ENCODE data around the gene CERS2. TPM values are rescaled to one million over a fixed set of nuclear protein-coding genes. Genes with fewer than 3 reads are reported as not detected.

Gene CERS2
- polyA plus RNA-seq, 1 experiment = 217 TPM

GRCh38 chr1:150976401-150976821, 1.8 kb upstream of the CERS2 start:
- no peak for TF ChIP-seq CTCF (IDR thresholded peaks at IDR 0.05; ENCODE audit: low read depth, low read length)
- POLR2A ChIA-PET = interaction anchor here (0.7 kb wide), 2 partner anchors 21 to 43 kb away, joined by 3 to 4 read pairs; no protein-coding TSS in a partner anchor
- DNase-seq (ENCODE audit: low read depth, low spot score) = no peak
- CTCF ChIA-PET = interaction anchor here (1.9 to 2.1 kb wide), 2 partner anchors 20 to 30 kb away, joined by 10 to 11 read pairs; partner anchors contain the start of gene MINDY1
- Histone ChIP-seq H3K27me3 (ENCODE audit: control insufficient read depth, insufficient read depth, low read length) (no peaks in the 10 kb centered on the region), H3K9me3 (ENCODE audit: control insufficient read depth, insufficient read depth, low read length) (peaks cover 3% of the 10 kb centered on the region; the same call in 1 of the 2 replicates), H3K4me3 (ENCODE audit: low read depth, low read length) (no peak overlapping the region), H3K27ac (ENCODE audit: low read depth, low read length) (no peak overlapping the region)

- H3K27me3 ChIP-seq (ENCODE audit: control insufficient read depth, insufficient read depth, low read length) = no peaks in the 10 kb centered on the region
- CTCF ChIA-PET = interaction anchor here (0.6 to 1.4 kb wide), 5 partner anchors 8 to 441 kb away, joined by 3 to 5 read pairs (median 3); partner anchors contain the start of genes ANXA9 and MINDY1
- POLR2A ChIA-PET = interaction anchor here (0.9 kb wide), 1 partner anchor 22 kb away, joined by 10 read pairs; no protein-coding TSS in a partner anchor
- peaks cover 3% of the 10 kb centered on the region; the same call in 1 of the 2 replicates for H3K9me3 ChIP-seq (ENCODE audit: control insufficient read depth, insufficient read depth, low read length)
- peak overlapping the region; percentile 70 for H3K27ac ChIP-seq (ENCODE audit: low read depth, low read length)
- peak overlapping the region; percentile 81 for H3K4me3 ChIP-seq (ENCODE audit: low read depth, low read length)
- no peak for TF ChIP-seq CTCF (IDR thresholded peaks at IDR 0.05; ENCODE audit: low read depth, low read length)
- DNase-seq (ENCODE audit: low read depth, low spot score) = no peak
These were observed 627 bp downstream of the CERS2 start for GRCh38 chr1:150973836-150974579.

DNA sequence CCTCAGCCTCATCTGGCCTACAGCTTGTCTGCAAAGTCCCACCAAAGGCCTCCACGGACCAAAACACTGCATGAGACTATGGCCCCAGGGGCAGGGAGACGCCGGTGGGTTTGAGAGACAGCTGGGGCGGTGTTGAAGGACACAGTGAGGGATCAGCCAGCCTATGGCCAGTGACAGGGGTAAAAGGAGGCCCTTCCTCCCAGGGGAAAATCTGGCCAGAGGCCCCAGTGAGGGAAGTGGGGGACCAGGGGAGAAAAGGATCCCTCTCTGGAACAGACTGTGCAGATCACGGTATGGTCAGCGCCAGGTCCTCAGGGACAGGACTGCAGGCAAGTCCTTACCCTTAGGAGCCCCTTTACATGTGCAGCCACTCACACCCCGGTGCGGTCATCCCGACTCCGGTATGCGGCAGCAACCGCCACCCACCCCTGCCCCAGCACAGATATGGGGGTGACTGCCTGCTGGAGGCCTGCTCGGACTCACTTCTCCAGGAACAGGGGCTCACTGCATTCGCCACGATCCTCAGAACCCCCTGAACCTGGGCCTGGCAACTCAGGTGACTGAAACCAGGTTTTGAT, 1.3 kb downstream of the CERS2 start:
- DNase-seq (ENCODE audit: low read depth, low spot score) = no peak
- Histone ChIP-seq H3K27ac (ENCODE audit: low read depth, low read length) (peak overlapping the region; percentile 70), H3K9me3 (ENCODE audit: control insufficient read depth, insufficient read depth, low read length) (peaks cover 3% of the 10 kb centered on the region; the same call in 1 of the 2 replicates), H3K4me3 (ENCODE audit: low read depth, low read length) (peak overlapping the region; percentile 81), H3K27me3 (ENCODE audit: control insufficient read depth, insufficient read depth, low read length) (no peaks in the 10 kb centered on the region)
- POLR2A ChIA-PET = interaction anchor here (0.9 kb wide), 1 partner anchor 23 kb away, joined by 10 read pairs; no protein-coding TSS in a partner anchor
- TF ChIP-seq CTCF (IDR thresholded peaks at IDR 0.05; ENCODE audit: low read depth, low read length) = no peak
- CTCF ChIA-PET = interaction anchor here (0.9 kb wide), 2 partner anchors 9 to 21 kb away, joined by 3 to 5 read pairs; partner anchors contain the start of gene ANXA9

- Histone ChIP-seq H3K4me3 (ENCODE audit: low read depth, low read length) (peak overlapping the region; percentile 81), H3K27ac (ENCODE audit: low read depth, low read length) (peak overlapping the region; percentile 3), H3K27me3 (ENCODE audit: control insufficient read depth, insufficient read depth, low read length) (no peaks in the 10 kb centered on the region), H3K9me3 (ENCODE audit: control insufficient read depth, insufficient read depth, low read length) (peaks cover 3% of the 10 kb centered on the region; the same call in 1 of the 2 replicates)
- no peak for DNase-seq (ENCODE audit: low read depth, low spot score)
- POLR2A ChIA-PET = no interaction called here
- TF ChIP-seq CTCF (IDR thresholded peaks at IDR 0.05; ENCODE audit: low read depth, low read length) = no peak
- CTCF ChIA-PET = no interaction called here
These were observed 2.2 kb downstream of the CERS2 start for GRCh38 chr1:150972417-150972940.

Measured in AG04450 (cell line).